DND-41 (cell line): ENCODE measurements around the gene SMURF2.

ENCODE experiments used
- ATAC-seq: fragments of 200-7000 bp; cut with Tn5 transposase; 3 replicates; pipeline ENCODE4 v1.9.1; 2021; ENCODE audit warnings: low read depth; ENCODE audit not compliant: insufficient read depth
- DNase-seq: peaks from one replicate; pipeline ENCODE4 v3.0.0-alpha.2; 2020
- H2AFZ ChIP-seq: 2 replicates; pipeline ENCODE4 v1.6.0; 2012; ENCODE audit warnings: low read depth, low read length
- H3K27ac ChIP-seq: 2 replicates; pipeline ENCODE4 v1.5.1; 2012; ENCODE audit warnings: low read length, inconsistent platforms
- H3K27me3 ChIP-seq: fragments of 200-600 bp; sonication (generic); 2 replicates; pipeline ENCODE4 v1.6.0; 2012; ENCODE audit warnings: low read length, mild to moderate bottlenecking, inconsistent platforms; ENCODE audit not compliant: insufficient read depth, poor library complexity
- H3K36me3 ChIP-seq: 2 replicates; pipeline ENCODE4 v1.5.1; 2012; ENCODE audit warnings: low read length, inconsistent platforms; ENCODE audit not compliant: insufficient read depth
- H3K4me1 ChIP-seq: 2 replicates; pipeline ENCODE4 v1.5.1; 2012; ENCODE audit warnings: mild to moderate bottlenecking, low read length; ENCODE audit not compliant: insufficient read depth
- H3K4me2 ChIP-seq: 2 replicates; pipeline ENCODE4 v1.6.0; 2012; ENCODE audit warnings: mild to moderate bottlenecking, moderate library complexity, low read length, inconsistent platforms; ENCODE audit not compliant: insufficient read depth
- H3K4me3 ChIP-seq, 2 experiments: fragments of 200-600 bp in 1 of 2; shearing (Covaris generic) in 1 of 2; 2 replicates each; pipeline ENCODE4 v1.5.1; 2012 to 2016; ENCODE audit warnings: inconsistent platforms in 2 of 2, low read length in 2 of 2, mild to moderate bottlenecking in 2 of 2, low read depth in 1 of 2, moderate library complexity in 1 of 2
- H3K79me2 ChIP-seq: 2 replicates; pipeline ENCODE4 v1.6.0; 2012; ENCODE audit warnings: low read length, inconsistent platforms; ENCODE audit not compliant: insufficient read depth
- H3K9ac ChIP-seq: 2 replicates; pipeline ENCODE4 v1.6.0; 2012; ENCODE audit warnings: low read depth, mild to moderate bottlenecking, inconsistent platforms, low read length, moderate library complexity
- H3K9me3 ChIP-seq: 2 replicates; pipeline ENCODE4 v1.5.1; 2012; ENCODE audit warnings: low read length, moderate library complexity, mild to moderate bottlenecking, inconsistent platforms; ENCODE audit not compliant: insufficient read depth, severe bottlenecking
- H4K20me1 ChIP-seq: 2 replicates; pipeline ENCODE4 v1.6.0; 2012; ENCODE audit warnings: low read length; ENCODE audit not compliant: insufficient read depth
- EZH2 ChIP-seq: IDR thresholded peaks from 3 replicates; pipeline ENCODE4 v1.6.1; 2012; ENCODE audit warnings: borderline replicate concordance, low read depth, mild to moderate bottlenecking, moderate library complexity, low read length, inconsistent platforms; ENCODE audit not compliant: severe bottlenecking
- TF ChIP-seq, protein P1 (sequence below): IDR thresholded peaks from 2 replicates; pipeline ENCODE4 v1.5.1; 2012; ENCODE audit warnings: borderline replicate concordance, low read length, moderate library complexity, mild to moderate bottlenecking; ENCODE audit not compliant: poor library complexity, severe bottlenecking; ENCODE audit errors: extremely low read depth

The SMURF2 gene

DNA sequence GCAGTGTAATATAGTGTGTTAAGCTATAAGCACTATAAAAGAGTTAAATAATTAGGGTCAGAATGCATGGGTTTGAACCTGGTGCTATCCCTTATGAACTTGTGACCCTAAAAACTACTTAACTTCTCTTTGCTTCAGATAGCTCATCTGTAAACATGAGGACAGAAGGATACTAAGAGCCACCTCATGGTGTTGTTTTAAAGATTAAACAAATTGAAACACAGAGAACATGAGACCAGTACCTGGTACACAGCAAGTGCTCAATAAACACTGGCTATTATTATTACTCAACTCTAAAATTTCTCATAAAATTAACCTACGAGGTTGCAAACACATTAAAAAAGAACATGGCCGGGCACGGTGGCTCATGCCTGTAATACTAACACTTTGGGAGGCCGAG is 43.3 kb downstream of the SMURF2 start:
- Histone ChIP-seq H2AFZ (no peak overlapping the region), H3K4me2 (no peak overlapping the region), H3K9me3 (no peaks in the 10 kb centered on the region), H3K79me2 (peaks cover 85% of the 10 kb centered on the region), H3K27me3 (no peaks in the 10 kb centered on the region), H3K36me3 (no peaks in the 10 kb centered on the region), H3K4me3 (no peak overlapping the region), H3K9ac (no peak overlapping the region), H3K27ac (no peak overlapping the region), H3K4me1 (no peaks in the 10 kb centered on the region), H4K20me1 (peaks cover 33% of the 10 kb centered on the region)
- TF ChIP-seq EZH2: no peak
- TF ChIP-seq, protein P1, sequence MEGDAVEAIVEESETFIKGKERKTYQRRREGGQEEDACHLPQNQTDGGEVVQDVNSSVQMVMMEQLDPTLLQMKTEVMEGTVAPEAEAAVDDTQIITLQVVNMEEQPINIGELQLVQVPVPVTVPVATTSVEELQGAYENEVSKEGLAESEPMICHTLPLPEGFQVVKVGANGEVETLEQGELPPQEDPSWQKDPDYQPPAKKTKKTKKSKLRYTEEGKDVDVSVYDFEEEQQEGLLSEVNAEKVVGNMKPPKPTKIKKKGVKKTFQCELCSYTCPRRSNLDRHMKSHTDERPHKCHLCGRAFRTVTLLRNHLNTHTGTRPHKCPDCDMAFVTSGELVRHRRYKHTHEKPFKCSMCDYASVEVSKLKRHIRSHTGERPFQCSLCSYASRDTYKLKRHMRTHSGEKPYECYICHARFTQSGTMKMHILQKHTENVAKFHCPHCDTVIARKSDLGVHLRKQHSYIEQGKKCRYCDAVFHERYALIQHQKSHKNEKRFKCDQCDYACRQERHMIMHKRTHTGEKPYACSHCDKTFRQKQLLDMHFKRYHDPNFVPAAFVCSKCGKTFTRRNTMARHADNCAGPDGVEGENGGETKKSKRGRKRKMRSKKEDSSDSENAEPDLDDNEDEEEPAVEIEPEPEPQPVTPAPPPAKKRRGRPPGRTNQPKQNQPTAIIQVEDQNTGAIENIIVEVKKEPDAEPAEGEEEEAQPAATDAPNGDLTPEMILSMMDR: no peak
- ATAC-seq (no peak), DNase-seq (no peak)

DNA sequence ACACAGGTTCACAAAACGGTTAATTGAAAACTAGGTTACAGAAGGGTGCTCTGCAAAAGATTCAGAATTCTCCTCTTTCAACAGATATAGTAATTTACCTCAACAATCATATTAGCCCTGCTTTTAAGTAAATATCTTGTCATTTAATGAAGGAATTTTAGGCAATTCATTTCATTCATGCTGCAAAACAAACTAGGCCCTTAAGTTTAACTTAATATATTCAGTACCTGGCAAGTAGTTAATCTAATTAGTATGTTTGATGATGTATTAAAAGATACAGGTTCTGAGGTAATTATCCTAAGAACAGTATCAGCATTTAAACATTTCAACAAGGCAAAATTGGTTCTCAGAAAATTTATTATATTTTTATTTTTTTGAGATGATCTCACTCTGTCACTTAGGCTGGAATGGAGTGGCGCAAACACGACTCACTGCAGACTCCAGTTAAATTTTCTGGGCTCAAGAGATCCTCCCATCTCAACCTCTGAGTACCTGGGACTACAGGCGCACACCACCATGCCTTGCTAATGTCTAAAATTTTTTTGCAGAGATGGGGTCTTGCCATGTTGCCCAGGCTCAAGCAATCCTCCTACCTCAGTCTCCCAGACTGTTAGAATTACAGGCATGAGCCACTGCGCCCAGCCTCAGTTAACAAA is 44.9 kb downstream of the SMURF2 start:
- DNase-seq (no peak), ATAC-seq (no peak)
- Histone ChIP-seq H4K20me1 (peaks cover 26% of the 10 kb centered on the region), H3K4me2 (no peak overlapping the region), H3K79me2 (peaks cover 83% of the 10 kb centered on the region), H3K27me3 (no peaks in the 10 kb centered on the region), H2AFZ (no peak overlapping the region), H3K27ac (no peak overlapping the region), H3K4me1 (no peaks in the 10 kb centered on the region), H3K36me3 (no peaks in the 10 kb centered on the region), H3K4me3 (no peak overlapping the region), H3K9ac (no peak overlapping the region), H3K9me3 (no peaks in the 10 kb centered on the region)
- TF ChIP-seq EZH2: no peak
- TF ChIP-seq, protein P1: no peak

DNA sequence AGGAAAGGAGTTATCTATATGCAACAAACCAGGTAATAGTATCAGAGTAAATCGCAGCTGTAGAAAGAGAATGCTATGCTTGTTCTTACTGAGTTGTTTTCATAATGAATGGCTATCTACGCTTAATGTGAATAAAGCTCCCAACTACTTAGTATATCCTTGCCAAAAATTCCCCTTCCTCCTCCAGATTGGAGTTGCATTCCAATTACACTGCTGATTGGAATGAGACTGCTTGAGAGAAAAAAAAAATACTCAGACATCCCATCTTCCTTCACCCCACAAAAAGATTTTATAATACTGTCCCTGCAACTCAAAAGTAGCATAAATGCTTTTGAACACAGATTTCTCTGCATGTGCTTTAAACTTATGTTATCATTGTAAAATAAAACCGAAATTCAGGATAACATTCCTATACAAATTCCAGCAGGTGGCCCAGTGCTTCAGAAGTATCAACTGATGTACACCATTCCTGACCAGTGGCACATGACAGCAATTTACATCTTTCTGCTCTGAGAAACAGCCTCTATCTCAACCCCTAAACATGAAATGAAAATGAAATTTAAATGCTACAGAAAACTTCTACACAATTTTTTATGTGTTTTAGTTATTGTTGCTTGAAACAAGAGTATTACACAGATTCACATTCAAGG is 47.0 kb downstream of the SMURF2 start:
- ATAC-seq (no peak), DNase-seq (no peak)
- peaks cover 24% of the 10 kb centered on the region; the same call in 1 of the 2 replicates for H4K20me1 ChIP-seq
- no peak overlapping the region for H3K4me2 ChIP-seq
- H3K4me1 ChIP-seq: no peaks in the 10 kb centered on the region
- H3K9me3 ChIP-seq: no peaks in the 10 kb centered on the region
- H2AFZ ChIP-seq: no peak overlapping the region
- no peak overlapping the region for H3K4me3 ChIP-seq
- TF ChIP-seq, protein P1: no peak
- no peak for TF ChIP-seq EZH2
- H3K9ac ChIP-seq: no peak overlapping the region
- no peaks in the 10 kb centered on the region for H3K36me3 ChIP-seq
- no peaks in the 10 kb centered on the region for H3K27me3 ChIP-seq
- peaks cover 88% of the 10 kb centered on the region for H3K79me2 ChIP-seq
- H3K27ac ChIP-seq: no peak overlapping the region
